ENCODE results near the gene SULT4A1.

DNA sequence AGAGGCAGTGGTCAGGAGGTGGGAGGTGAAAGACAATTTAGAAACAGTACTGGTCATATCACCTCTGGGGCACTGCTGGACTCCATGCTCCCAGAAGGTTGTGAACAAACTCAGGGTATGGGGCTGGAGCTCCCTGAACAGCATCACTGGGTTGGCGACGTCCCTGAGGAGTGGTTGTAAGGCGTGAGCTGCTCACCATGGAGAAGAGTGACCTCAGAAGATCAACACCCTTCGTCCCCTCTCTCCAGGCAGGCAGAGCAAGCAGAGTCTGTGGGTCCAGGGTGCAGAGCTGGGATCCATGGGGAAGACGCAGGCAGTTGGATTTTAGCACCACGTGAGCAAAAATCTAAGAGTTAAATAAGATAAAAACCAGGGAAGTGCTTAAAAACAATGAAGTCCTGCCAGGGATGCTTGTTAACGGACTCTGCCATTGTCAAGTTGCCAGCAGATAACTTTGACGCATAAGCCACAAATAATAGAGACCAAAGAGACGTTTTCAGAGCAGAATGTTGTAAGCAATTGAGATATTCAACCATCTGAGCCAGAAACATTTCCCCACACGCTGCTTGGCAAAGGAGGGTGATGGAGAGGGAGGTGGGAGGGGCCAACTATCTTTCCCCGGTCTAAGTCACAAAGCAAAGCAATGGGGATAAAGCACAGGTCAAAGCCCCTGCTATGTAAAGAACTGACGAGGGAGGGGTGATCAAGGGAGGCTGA, 15.9 kb upstream of the SULT4A1 start:
- TF ChIP-seq, protein P1, sequence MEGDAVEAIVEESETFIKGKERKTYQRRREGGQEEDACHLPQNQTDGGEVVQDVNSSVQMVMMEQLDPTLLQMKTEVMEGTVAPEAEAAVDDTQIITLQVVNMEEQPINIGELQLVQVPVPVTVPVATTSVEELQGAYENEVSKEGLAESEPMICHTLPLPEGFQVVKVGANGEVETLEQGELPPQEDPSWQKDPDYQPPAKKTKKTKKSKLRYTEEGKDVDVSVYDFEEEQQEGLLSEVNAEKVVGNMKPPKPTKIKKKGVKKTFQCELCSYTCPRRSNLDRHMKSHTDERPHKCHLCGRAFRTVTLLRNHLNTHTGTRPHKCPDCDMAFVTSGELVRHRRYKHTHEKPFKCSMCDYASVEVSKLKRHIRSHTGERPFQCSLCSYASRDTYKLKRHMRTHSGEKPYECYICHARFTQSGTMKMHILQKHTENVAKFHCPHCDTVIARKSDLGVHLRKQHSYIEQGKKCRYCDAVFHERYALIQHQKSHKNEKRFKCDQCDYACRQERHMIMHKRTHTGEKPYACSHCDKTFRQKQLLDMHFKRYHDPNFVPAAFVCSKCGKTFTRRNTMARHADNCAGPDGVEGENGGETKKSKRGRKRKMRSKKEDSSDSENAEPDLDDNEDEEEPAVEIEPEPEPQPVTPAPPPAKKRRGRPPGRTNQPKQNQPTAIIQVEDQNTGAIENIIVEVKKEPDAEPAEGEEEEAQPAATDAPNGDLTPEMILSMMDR (IDR thresholded peaks at IDR 0.05), result no peak
- TF ChIP-seq POLR2A (IDR thresholded peaks at IDR 0.05) (no peak), POLR2AphosphoS5 (IDR thresholded peaks at IDR 0.05) (no peak), EP300 (IDR thresholded peaks at IDR 0.05) (no peak)
